GM18502 (cell line): Measurements from ENCODE around the gene CBR1.
A peak's percentile ranks its signal among the peaks of the same experiment; 100 is the strongest.

Experiments
- ATAC-seq: cut with Tn5 transposase; IDR thresholded peaks from one replicate; pipeline ENCODE4 v1.9.1; 2021; ENCODE audit warnings: mild to moderate bottlenecking; ENCODE audit not compliant: unreplicated experiment, poor library complexity

The CBR1 gene

DNA sequence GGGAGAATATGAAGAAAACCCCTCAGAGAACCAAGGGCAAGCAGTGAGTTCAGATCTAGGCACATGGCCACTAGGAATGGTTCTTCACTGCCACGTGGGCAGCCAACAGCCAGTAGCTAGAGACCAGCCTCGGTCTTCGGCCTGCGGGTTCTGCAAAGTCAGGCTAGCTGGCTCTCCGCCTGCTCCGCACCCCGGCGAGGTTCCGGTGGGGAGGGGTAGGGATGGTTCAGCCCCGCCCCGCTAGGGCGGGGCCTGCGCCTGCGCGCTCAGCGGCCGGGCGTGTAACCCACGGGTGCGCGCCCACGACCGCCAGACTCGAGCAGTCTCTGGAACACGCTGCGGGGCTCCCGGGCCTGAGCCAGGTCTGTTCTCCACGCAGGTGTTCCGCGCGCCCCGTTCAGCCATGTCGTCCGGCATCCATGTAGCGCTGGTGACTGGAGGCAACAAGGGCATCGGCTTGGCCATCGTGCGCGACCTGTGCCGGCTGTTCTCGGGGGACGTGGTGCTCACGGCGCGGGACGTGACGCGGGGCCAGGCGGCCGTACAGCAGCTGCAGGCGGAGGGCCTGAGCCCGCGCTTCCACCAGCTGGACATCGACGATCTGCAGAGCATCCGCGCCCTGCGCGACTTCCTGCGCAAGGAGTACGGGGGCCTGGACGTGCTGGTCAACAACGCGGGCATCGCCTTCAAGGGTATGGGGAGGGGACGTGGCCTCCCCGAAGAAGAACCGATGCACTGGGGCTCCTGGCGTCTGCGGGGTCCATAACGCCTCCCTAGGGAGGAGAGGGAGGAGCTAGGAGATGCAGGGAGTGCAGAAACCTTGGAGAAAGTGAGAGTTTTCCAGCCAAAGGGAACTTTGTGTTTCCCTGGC is at the start of gene CBR1:
TSS of gene CBR1 (plus strand) at position 312 of the 871 bp plus-strand sequence. CDS start at position 404, 92 bp downstream.
- ATAC-seq, result peak; percentile 98

DNA sequence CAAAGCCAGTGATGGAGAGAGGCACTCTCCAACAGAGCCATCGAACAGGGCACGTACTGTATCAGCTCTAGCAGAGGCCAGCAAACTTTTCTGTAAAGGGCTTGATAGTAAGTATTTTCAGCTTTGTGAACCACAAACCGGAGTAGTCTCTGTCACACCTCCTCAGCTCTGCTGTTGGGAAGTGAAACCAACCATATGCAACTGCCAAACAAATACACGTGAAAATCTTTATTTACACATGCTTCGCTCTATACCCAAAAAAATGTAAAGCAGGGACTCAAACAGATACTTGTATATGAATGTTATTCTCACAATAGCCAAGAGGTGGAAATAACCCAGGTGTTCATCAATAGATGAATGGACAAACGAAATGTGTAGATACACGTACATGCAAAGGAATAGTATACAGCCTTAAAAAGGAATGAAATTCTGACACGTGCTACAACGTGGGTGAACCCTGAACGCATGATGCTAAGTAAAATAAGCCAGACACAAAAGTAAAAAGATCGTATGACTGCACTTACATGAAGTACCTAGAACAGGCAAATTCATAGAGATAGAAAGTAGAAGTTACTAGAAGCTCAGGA is 48.5 kb upstream of the CBR1 start:
- ATAC-seq, result peak; percentile 77

DNA sequence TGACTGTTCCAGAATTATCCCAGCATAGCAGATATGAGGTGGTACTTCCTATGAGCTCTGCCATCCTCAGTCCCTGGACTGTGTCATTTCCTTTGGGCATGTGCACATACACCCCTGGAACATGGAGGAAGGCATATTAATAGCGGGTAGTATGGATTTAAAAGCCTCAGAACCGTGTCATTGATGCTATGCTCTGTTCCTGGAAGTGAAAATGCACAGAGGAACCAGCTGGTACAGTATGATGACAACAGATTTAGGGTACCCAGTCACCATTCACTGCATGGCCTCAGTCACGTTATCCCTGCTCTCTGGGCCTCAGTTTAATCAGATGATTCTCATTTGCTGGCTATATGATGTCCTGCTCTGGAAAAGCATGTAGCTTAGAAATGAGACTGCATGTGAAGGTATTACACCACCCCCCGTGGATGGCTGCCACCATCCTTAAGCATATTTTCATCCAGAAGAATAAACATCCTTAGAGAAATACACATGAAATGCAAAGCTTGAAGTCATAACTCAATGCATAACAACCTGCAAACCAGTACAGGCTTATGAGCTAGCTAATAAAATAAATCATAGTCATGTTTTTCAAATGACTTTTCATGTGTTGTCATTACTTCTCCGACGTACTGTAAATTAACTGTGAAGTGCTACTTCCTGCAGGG is 47.3 kb upstream of the CBR1 start:
- no peak for ATAC-seq

DNA sequence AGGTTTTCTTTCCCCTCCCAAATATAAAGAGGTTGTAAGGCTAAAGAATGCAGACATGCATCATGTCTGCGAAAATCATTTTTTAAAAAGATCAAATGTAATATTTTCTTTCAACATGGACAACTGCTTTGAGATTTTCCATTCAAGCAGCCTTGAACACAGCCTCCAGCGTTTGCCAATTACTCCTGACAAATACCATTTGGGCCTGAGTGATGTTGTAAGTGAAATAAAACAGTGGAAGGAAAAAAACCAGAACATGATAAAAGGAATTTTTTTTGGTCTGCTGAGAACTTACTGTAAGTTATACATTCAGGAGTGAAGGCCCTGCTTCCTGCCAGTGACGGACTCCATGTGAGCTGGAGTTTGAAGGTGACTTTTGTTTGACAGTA is 46.7 kb upstream of the CBR1 start:
- no peak for ATAC-seq

DNA sequence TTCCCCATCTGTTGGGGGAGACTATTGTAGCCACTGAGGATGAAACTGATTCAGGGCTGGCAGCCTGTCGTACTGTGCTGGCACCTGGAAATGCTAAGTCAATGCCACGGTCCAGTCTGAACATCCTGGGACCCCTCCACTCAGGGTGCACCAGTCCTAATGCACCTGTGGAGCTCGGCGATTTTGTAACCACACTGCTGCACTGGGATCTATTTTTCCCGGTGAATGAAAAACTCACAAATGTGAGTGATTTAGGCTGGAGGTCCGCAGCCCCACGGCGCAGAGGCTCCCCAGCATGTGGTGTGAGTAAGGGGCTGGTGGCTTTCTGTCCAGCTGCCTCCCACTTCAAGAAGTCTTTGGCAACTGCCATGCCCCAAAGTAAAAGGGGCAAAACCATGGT is 45.0 kb upstream of the CBR1 start:
- no peak for ATAC-seq

DNA sequence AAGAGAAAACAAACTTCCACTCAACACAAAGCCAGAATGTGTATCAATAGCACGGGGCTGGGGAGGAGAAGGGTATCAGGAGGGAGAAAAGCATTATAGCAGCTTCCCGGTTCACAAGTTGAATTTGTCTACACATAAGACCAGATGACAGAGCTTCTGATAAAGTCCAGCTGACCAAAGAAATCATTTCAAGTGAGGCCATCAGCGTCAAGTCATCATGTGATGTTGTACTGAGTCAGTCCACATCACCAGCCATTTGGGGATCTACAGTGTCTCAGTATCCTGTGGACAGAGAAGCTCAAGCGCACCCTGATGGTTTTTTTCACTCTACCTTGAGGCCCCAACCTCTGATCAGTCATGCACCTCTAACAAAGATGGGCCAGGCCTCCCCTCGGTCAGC is 42.5 kb upstream of the CBR1 start:
- ATAC-seq, result no peak

DNA sequence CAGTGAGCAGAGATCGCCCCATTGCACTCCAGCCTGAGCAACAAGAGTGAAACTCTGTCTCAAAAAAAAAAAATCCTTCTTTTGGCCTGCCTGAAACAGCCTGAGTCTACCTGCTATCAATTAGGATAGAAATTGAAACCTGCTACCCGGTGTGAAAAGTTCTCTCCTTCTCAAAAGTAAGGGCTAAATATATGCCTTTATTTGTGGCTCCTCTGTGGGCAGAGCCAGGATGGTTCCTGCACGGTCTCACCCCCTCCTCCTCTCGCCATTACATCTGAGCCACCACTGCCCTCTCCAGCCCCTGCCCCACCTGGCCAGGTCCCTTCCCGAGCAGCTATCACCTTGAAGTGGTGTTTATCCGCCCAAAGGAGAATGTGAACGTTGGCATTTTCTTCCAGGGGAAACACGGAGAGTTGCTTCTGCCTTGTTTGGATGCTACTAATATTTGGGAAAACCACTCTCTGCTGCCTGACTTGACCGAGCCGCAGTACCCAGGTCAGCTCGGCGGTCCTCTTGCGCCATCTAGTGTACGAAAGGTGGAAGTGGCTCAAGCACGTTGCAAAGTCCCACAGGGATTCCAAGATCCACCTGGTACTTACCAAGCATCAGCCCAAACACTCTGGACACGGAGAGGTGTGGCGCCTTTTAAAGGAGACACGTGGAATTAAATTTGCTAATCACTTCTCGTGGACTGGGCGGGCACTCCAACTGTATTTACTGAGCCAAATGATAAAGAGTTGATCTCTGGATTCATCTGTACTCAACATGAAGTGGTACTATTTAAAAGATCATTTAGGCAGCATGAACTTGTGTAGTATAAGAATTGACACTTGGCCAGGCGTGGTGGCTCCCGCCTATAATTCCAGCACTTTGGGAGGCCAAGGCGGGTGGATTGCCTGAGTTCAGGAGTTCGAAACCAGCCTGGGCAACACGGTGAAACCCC is 41.4 kb upstream of the CBR1 start:
- no peak for ATAC-seq

DNA sequence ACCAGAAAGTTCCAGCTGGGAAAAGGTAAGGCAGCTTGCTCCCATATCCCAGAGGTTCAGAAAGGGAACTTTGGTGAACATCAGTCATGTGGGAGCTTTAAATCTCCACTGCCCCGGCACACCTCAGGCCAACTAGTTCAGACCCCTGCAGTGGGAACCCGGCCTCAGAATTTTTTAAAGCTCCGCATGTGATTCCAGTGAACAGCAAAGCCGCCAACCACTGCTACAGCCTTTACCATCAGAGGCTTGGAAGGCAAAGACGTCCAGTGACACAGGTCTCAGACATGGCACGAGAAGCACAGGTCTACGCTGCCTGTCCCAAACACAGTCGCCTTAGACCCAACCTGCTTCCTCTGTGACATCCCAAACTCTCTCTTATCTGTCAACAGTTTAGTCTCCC is 40.5 kb upstream of the CBR1 start:
- no peak for ATAC-seq

DNA sequence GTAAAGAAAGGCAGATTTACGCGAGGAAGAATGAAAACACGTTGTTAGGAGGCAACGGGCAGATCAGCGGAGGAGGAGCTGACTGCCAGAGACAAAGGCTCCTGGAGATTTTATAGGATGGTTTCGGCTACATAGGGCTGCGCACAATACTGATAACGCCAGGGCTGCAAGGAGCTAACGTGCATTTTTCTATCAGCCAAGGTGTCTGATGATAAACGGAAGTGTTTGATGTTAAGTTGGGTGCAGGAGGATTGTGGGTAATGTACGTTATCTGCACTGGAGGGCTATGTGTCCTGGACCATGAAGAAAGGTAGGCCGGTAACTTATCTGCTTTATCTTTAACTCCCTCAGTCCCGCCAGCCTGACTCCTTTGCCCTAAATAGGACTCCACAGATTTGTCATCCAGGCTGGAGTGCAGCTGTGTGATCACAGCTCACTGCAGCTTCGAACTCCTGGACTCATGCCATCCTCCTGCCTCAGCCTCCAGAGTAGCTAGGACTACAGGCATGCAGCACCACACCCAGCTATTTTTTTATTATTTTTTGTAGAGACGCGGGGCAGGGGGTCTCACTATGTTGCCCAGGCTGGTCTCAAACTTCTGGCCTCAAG is 39.1 kb upstream of the CBR1 start:
- ATAC-seq, result no peak

DNA sequence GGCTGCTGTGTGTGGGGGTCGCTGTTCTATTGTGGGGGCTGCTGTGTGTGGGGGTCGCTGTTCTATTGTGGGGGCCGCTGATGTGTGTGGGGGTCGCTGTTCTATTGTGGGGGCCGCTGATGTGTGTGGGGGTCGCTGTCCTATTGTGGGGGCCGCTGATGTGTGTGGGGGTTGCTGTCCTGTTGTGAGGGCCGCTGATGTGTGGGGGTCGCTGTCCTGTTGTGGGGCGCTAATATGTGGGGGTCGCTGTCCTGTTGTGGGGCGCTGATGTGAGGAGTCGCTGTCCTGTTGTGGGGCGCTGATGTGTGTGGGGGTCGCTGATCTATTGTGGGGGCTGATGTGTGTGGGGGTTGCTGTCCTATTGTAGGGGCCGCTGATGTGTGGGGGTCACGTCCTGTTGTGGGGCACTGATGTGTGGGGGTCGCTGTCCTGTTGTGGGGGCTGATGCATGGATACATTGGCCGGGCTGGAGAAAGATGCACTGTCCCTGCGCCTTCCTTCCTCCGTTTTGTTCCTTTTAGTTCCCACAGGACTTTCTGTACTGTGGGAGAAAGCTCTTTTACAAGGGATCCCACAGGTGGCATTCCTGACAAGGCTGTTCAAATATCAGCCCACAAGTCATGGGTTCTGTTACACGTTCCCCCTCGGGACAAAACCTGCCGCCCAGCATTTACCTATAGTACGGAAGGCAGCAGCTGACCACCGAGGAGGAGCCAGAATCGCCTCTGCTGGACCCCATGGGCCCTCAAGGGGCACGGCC is 37.0 kb upstream of the CBR1 start:
- no peak for ATAC-seq

DNA sequence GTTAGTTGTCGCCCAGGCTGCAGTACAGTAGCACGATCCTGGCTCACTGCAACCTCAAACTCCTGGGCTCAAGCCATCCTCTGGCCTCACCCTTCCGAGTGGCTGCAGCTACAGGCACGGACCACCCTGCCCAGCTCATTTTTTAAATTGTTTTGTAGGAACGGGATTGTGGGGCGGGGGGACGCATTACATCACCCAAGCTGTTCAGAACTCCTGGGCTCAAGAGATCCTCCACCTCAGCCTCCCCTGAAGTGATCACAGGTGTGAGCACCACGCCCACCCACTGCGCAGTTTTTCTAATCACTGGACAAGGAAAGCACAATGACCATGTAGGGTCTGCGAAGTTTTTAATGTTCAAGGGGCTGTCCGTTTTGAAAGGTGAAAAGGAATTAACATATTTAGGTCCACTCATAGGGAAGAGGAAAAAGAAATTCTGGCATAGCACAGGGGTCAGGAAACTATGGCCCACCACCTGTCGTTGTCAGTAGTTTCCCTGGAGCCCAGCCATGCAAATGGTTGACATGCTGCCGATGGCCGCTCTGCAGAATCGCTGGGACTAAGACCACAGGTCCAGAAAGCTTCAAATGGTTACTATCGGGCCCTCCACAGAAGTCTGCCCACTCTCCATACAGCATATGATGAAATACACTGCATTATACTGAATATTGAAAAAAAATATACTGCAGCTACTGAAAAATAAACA is 35.5 kb upstream of the CBR1 start:
- ATAC-seq, result no peak

DNA sequence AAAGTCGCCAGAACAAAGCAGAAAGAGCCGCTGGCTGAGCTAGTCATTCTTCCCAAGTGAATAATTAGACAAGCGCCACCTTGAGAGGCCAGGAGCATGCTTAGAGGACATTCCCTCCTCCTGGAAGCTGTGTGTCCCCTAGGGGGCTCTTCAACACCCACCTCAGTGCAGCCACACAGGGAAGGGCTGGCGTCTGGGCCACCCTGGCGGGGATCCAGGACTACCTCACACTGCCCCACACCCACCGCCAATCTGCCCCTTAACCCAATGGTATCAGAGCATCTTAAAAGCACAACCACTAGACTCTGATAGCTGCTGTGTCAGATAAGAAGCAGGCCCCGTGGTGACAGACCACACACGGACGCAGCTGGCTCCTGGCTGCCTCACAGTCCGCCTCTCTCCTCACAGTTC is 34.4 kb upstream of the CBR1 start:
- ATAC-seq, result no peak

DNA sequence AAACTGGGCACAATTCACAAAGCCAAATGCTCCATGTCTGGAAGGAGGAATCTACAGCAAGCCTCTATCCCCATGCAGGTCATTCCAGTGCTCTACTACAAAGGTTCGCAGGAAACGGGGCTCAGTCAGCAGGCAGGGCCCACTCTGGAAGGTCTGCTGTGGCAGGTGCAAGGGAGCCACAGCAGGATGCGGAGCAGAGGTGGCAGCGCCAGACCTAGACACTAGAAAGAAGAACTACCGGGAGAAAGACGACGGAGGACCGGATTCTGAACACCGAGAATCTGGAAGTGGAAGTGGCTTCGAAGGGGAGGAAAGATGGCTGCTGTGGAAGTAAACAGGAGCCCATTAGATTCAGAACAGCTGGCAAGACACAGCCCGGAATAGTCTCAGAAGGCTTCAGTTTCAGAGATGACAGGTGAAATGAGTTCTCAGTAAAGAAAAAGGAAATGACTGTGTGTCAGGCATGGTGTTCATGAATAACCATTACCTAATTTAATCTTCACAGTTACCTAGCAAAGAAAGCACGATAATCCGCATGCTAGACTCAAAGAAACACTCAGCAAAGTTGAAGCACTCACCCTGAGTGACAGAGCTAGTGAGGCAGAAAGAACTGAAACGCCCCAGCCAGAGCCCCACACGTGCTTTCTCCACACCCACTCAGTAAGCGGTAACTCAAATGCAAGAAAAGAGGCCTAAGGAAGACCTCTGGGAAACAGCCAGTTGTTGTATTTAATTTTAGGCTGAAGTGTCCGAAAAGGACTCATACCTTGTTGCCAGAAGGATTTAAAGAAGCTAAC is 30.9 kb upstream of the CBR1 start:
- no peak for ATAC-seq

DNA sequence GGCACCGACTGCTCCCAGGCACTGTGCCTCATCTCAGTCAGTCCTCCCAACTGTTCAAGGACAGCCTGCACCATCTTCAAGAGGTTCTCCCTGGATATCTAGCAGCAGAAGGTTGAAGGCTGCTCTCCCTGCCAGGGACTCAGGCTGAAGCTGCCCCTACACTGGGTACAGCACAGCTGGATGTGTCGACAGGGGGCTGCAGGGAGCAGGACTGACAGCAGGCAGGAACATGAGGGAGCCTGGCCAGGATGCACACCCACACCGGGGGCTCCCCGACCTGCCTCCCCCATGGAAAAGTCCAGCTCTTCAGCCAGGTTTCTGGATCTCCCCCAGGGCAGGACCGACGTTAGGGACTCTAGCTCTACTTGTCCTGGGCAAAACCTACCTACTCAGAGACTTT is 30.0 kb upstream of the CBR1 start:
- ATAC-seq, result no peak

DNA sequence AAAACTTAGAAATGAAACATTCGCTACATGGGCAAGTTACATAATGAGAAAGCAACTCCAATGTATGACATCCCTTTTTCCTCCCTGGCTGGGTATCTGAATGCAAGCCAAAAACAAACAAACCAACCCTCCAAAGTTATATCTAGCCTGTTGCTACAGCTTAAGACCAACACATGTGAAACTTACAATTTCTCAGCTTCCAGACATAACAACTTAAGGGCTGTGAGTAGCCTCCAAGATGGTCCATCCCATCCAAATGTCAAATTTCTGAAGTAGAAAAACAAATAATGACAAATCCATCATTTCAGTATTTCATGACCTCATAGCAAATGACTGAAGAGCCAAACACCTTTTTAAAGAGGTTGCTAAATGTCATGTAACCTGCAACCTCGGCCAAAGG is 29.4 kb upstream of the CBR1 start:
- ATAC-seq, result no peak

DNA sequence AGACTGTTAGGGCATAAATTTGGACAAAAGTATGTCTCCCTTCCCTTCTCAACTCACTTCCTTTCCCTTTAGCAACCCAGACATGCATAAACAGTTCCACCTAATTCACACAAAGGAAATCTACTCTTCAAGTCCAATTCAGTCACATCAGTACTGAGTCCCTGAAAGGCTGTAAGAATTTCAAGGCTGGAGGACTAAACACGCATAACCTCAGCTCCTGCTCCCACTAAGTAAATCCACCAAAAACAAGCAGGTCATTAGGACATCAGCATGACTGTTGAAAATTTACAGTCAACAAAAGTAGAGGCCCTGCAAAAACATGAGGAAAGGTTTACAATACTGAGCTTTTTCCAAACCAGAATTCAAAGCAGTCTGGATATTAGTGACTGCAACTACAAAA is 27.9 kb upstream of the CBR1 start:
- ATAC-seq, result no peak

DNA sequence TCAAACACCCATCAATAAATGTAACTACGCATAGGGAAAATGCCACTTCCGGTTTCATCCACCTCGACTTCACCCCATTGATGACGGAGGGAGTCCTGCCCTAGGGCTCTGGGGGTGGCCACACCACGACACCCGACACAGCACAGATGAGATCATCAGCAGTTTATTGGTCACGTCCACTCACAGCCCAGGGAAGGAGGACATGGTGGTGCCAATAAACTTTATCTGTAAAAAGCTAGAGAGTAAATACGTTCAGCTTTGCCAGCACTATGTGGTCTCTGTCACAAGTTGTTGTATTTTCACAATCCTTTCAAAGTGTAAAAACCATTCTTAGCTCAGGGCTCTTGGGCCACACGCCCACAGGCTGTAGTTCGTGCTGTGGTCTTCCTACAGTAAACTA is 25.8 kb upstream of the CBR1 start:
- no peak for ATAC-seq

DNA sequence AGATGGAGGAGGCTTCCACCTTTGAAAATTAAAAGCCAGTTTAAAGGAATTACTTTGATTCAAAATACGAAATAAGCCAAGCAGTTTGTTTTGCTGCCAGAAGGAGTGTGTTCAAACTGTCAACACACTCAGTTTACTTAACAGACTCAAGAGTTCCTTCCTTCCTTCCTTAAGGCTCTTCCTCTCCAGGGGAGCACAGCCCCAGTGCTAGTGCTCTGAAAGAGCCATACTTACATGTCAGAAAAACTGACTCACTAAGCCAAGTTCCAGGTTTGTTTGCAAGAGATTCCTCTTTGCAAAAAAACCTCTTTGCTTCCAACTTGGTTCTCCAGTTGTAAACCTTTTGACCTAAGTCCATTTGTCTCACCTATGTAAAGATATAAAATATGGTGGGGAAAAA is 23.8 kb upstream of the CBR1 start:
- no peak for ATAC-seq
